OCI-LY3 (cell line): ENCODE data around the gene FAM89A.

Experiments used
- CTCF ChIP-seq: fragments of 200-600, 300-600 bp; sonication (generic); IDR thresholded peaks from 2 replicates; pipeline ENCODE4 v1.5.1; 2014; ENCODE audit warnings: antibody characterized with exemption, low read length, low read depth
- EZH2phosphoT487 ChIP-seq: fragments of 200-600 bp; shearing (Covaris generic); IDR thresholded peaks from 2 replicates; pipeline ENCODE4 v1.6.1; 2018; ENCODE audit warnings: antibody characterized with exemption, mixed run types, low read depth

GRCh38 chr1:231058416-231059109, 18.5 kb upstream of the FAM89A start:
- no peak for TF ChIP-seq CTCF
- no peak for TF ChIP-seq EZH2phosphoT487
